ENCODE results near the gene MED8. TPM values are rescaled to one million over a fixed set of nuclear protein-coding genes. Genes with fewer than 3 reads are reported as not detected.

The MED8 gene
- total and polyA plus RNA-seq, 9 of the 15 experiments (the other 6 are each of a cell fraction or from before 2014, with no cell fraction given) = 23.0 to 120 (median 56.4) TPM

DNA sequence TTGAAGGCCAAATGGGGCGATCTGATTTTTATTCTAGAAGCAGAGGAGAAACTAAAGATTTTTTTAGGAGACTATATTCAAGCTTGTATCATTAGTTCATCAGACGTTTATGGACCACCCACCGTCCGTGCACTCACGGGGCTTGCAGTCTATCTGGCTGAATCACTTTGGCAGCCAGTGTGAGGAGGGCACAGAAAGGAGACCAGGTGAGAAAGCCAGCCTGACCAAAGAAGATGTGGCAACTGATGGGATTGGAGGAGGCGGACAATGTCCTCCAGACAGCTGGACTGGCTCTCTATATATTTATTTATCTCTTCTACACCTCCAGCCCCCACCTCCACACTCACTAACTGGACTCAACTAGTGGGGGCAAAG, 21.0 kb downstream of the MED8 start:
- intact Hi-C loops (cut with micrococcal nuclease) (no loop called here), in situ Hi-C loops (cut with MboI) (no loop called here)
- peak overlapping the region; percentile 74 to 93 for H3K9ac ChIP-seq (ENCODE audit: insufficient read depth in 1 of 2, low read depth in 2 of 2, low read length in 2 of 2)
- peaks cover 15% of the 10 kb centered on the region for H3K9me1 ChIP-seq (ENCODE audit: control insufficient read depth, insufficient read depth, low read length)
- H3K36me3 ChIP-seq (ENCODE audit: control insufficient read depth, insufficient read depth, low read length) = peaks cover 23% of the 10 kb centered on the region
- peak overlapping the region; percentile 93 for H3K4me2 ChIP-seq (ENCODE audit: insufficient read depth, low read length)
- H3K9me3 ChIP-seq (replicated peaks; ENCODE audit: control insufficient read depth, insufficient read depth, low read depth, low read length) = no peaks in the 10 kb centered on the region
- peak overlapping the region; percentile 64 for H3K4me3 ChIP-seq
- ATAC-seq (no peak), FAIRE-seq (no peak), DNase-seq (ENCODE audit: extremely low read depth in 1 of 4, low spot score in 3 of 4) (no peak)
- ChIA-PET POLR2A (interaction anchor here (0.8 to 3.1 kb wide), 7 partner anchors 9 to 125 kb away, joined by 3 to 20 read pairs (median 8); partner anchors contain the start of genes CDC20, MED8 and SZT2), CTCF (ENCODE audit: low intra/inter-chr PET ratio) (interaction anchor here (1.1 to 1.4 kb wide), 2 partner anchors 46 to 161 kb away, joined by 4 to 5 read pairs; no protein-coding TSS in a partner anchor)
- H3K27me3 ChIP-seq (ENCODE audit: control insufficient read depth in 2 of 2, insufficient read depth in 2 of 2, low read length in 2 of 2) = no peaks in the 10 kb centered on the region
- BruUV-seq (replicated peaks) = TSS peak; percentile 90
- peaks cover 10% of the 10 kb centered on the region for H4K20me1 ChIP-seq (replicated peaks; ENCODE audit: control insufficient read depth, insufficient read depth, low read length)
- peaks cover 38 to 39% of the 10 kb centered on the region in 2 experiments for H3K4me1 ChIP-seq (replicated peaks in 1 of 2; ENCODE audit: control insufficient read depth in 2 of 2, insufficient read depth in 2 of 2, low read length in 2 of 2)
- peak overlapping the region; percentile 82 for H3K27ac ChIP-seq (ENCODE audit: extremely low read depth, low read depth, low read length)
- peak overlapping the region; percentile 87 for H2AFZ ChIP-seq (ENCODE audit: low read depth, low read length)
- H3K79me2 ChIP-seq (ENCODE audit: control insufficient read depth, insufficient read depth, low read length) = peaks cover 40% of the 10 kb centered on the region
- 13% methylated on average over 6 of the region's 6 CpGs for WGBS (ENCODE audit: insufficient coverage, low coverage, missing lambda C conversion rate)
- TF ChIP-seq JUNB (CRISPR knock-in tag; conservative IDR thresholded peaks at IDR 0.05) (no peak), SMARCA5 (IDR thresholded peaks at IDR 0.05) (0 out of 2 replicates have a peak, but pooled peaks have one; percentile 2), ZNF24 (IDR thresholded peaks at IDR 0.05) (peak; percentile 4; the same call in 1 of the 2 replicates), GATAD2B (IDR thresholded peaks at IDR 0.05; ENCODE audit: borderline replicate concordance) (no peak)

DNA sequence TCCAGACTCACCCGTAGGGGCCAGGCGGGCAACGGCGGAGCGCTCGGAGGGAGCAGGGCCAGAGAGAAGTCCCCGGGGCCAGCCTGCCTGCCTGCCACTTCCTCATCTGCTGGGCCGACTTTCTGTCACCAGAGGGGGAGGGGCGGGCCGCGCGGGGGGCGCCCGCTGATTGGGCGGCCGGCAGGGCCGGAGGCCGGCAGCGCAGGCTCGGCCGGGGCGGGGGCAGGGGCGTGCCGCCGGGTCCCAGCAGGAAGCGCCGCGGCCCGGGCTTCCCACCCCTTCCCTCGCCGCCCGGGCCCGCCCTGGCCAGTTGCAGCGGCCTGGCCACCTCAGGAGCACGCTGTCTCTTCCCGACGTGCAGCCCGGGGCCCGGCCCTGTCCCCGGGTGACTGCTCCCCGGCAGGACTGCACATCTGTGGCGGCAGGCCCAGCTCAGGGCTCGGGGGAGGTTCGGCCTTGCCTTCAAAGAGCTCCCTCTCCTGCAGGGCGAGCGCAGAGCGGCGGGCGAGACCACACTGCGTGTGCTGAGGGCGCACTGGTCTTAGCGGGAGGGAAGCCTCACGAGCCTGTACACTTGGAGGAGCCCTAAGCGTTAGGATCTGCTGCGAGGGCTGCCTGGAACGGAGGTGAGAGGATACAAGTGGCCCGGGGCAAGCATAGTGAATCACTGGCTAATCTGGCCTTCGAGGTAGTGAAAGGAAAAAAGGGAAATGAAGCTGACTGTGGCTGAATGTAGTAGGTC, 21.5 kb downstream of the MED8 start, which contains the start of gene ELOVL1:
Gene ELOVL1, minus strand, starts transcription at position 108 of the 742 bp plus-strand sequence. CDS start 2,402 bp downstream, outside the sequence.
- H3K4me3 ChIP-seq = peak within 1 kb of the TSS; percentile 64
- peaks cover 15% of the 10 kb centered on the region for H3K9me1 ChIP-seq (ENCODE audit: control insufficient read depth, insufficient read depth, low read length)
- H3K27me3 ChIP-seq (ENCODE audit: control insufficient read depth in 2 of 2, insufficient read depth in 2 of 2, low read length in 2 of 2) = no peaks in the 10 kb centered on the region
- in situ Hi-C loops (cut with MboI) = no loop called here
- peak within 1 kb of the TSS; percentile 93 for H3K4me2 ChIP-seq (ENCODE audit: insufficient read depth, low read length)
- 1% methylated on average over 26 of the region's 58 CpGs for WGBS (ENCODE audit: insufficient coverage, low coverage, missing lambda C conversion rate)
- H3K79me2 ChIP-seq (ENCODE audit: control insufficient read depth, insufficient read depth, low read length) = peaks cover 40% of the 10 kb centered on the region
- H3K9ac ChIP-seq (ENCODE audit: insufficient read depth in 1 of 2, low read depth in 2 of 2, low read length in 2 of 2) = peak within 1 kb of the TSS; percentile 76 to 97
- CTCF ChIA-PET (ENCODE audit: low intra/inter-chr PET ratio) = interaction anchor here (1.1 to 1.4 kb wide), 2 partner anchors 47 to 161 kb away, joined by 4 to 5 read pairs; no protein-coding TSS in a partner anchor
- no TSS peak for BruUV-seq (replicated peaks)
- DNase-seq (ENCODE audit: extremely low read depth in 1 of 4, low spot score in 3 of 4) (peak; percentile 97 to 99 (median 98)), FAIRE-seq (peak; percentile 71), ATAC-seq (peak; percentile 90)
- peaks cover 29% of the 10 kb centered on the region for H3K36me3 ChIP-seq (ENCODE audit: control insufficient read depth, insufficient read depth, low read length)
- POLR2A ChIA-PET = interaction anchor here (0.5 to 3.1 kb wide), 8 partner anchors 9 to 520 kb away, joined by 3 to 20 read pairs (median 6); partner anchors contain the start of genes CDC20, MED8 and SZT2
- H3K27ac ChIP-seq (ENCODE audit: extremely low read depth, low read depth, low read length) = peak within 1 kb of the TSS; percentile 89
- peaks cover 35 to 41% of the 10 kb centered on the region in 2 experiments for H3K4me1 ChIP-seq (replicated peaks in 1 of 2; ENCODE audit: control insufficient read depth in 2 of 2, insufficient read depth in 2 of 2, low read length in 2 of 2)
- H2AFZ ChIP-seq (ENCODE audit: low read depth, low read length) = peak within 1 kb of the TSS; percentile 87
- H4K20me1 ChIP-seq (replicated peaks; ENCODE audit: control insufficient read depth, insufficient read depth, low read length) = peaks cover 10% of the 10 kb centered on the region
- intact Hi-C loops (cut with micrococcal nuclease) = no loop called here
- H3K9me3 ChIP-seq (replicated peaks; ENCODE audit: control insufficient read depth, insufficient read depth, low read depth, low read length) = no peaks in the 10 kb centered on the region
- peak; percentile 70; the same call in 1 of the 2 replicates for TF ChIP-seq KLF6 (CRISPR knock-in tag; IDR thresholded peaks at IDR 0.05; ENCODE audit: borderline replicate concordance)
- peak; percentile 37; the same call in 1 of the 2 replicates for TF ChIP-seq ERF (CRISPR knock-in tag; IDR thresholded peaks at IDR 0.05)
- TF ChIP-seq NBN (IDR thresholded peaks at IDR 0.05; ENCODE audit: low read depth) = peak; percentile 79; the same call in 1 of the 2 replicates
- TF ChIP-seq U2AF2 (optimal IDR thresholded peaks at IDR 0.05; ENCODE audit: low read depth, low read length) = no peak
- TF ChIP-seq ZNF57 (CRISPR knock-in tag; IDR thresholded peaks at IDR 0.05) = peak; percentile 80; the same call in 1 of the 2 replicates
- peak; percentile 8; the same call in 1 of the 2 replicates for TF ChIP-seq ELF2 (CRISPR knock-in tag; IDR thresholded peaks at IDR 0.05)
- TF ChIP-seq ZNF431 (CRISPR knock-in tag; IDR thresholded peaks at IDR 0.05) = peak; percentile 86
- TF ChIP-seq KLF13 (tag; IDR thresholded peaks at IDR 0.05; ENCODE audit: borderline replicate concordance, low read depth) = no peak
